GM12875 (cell line): ENCODE data around the gene KCNJ5.

ENCODE experiments used
- H3K4me3 ChIP-seq: one replicate; pipeline ENCODE4 v1.5.1; 2011; ENCODE audit warnings: low read depth, low read length, control low read depth
- CTCF ChIP-seq: IDR thresholded peaks from 2 replicates; pipeline ENCODE4 v1.5.1; 2011; ENCODE audit warnings: low read depth, mild to moderate bottlenecking, control low read depth, inconsistent platforms, low read length, moderate library complexity, borderline replicate concordance; ENCODE audit not compliant: insufficient read depth

The KCNJ5 gene

DNA sequence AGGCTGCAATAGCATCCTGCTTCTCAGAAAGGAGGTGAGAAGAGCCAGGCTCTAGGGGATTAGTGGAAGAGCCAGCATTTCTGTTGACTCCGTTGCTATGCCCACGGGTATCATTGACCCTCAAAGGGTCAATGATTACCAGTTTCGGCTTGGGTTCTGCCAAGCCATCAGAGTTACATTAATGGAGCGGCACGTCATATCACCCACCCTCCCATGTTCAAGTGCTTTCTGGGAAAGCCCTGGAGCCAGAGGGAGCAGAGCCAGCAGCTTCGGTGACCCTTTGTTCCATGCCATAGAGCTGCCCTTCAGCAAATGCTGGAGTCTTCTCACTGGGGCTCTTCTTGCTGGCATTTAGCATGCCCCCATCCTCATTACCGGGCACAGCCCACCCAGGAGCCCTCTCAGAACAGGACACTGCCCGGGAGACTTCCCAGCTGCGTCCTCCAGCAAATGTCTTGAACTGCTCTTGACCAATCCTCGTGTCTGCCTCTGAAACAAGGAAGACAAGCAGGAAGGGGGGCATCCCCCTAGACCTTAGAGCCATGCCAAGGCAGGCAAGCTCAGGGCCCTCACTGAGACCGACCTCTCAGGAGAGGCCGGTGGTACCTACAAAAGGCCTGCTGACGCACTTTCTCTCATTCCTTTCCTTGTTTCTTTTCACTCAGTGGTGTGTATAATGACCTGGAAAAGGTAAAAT lies 38.7 kb upstream of the KCNJ5 start:
- H3K4me3 ChIP-seq = no peak overlapping the region
- no peak for TF ChIP-seq CTCF

- H3K4me3 ChIP-seq = no peak overlapping the region
- TF ChIP-seq CTCF = no peak
Measured at GRCh38 chr11:128853559-128853958, 37.6 kb upstream of the KCNJ5 start.

- no peak for TF ChIP-seq CTCF
- H3K4me3 ChIP-seq = no peak overlapping the region
Measured at GRCh38 chr11:128854841-128855240, 36.3 kb upstream of the KCNJ5 start.

GRCh38 chr11:128856241-128856640 lies 34.9 kb upstream of the KCNJ5 start:
- H3K4me3 ChIP-seq = no peak overlapping the region
- no peak for TF ChIP-seq CTCF

- no peak for TF ChIP-seq CTCF
- H3K4me3 ChIP-seq = no peak overlapping the region
Measured at GRCh38 chr11:128857341-128857740, 33.8 kb upstream of the KCNJ5 start.

DNA sequence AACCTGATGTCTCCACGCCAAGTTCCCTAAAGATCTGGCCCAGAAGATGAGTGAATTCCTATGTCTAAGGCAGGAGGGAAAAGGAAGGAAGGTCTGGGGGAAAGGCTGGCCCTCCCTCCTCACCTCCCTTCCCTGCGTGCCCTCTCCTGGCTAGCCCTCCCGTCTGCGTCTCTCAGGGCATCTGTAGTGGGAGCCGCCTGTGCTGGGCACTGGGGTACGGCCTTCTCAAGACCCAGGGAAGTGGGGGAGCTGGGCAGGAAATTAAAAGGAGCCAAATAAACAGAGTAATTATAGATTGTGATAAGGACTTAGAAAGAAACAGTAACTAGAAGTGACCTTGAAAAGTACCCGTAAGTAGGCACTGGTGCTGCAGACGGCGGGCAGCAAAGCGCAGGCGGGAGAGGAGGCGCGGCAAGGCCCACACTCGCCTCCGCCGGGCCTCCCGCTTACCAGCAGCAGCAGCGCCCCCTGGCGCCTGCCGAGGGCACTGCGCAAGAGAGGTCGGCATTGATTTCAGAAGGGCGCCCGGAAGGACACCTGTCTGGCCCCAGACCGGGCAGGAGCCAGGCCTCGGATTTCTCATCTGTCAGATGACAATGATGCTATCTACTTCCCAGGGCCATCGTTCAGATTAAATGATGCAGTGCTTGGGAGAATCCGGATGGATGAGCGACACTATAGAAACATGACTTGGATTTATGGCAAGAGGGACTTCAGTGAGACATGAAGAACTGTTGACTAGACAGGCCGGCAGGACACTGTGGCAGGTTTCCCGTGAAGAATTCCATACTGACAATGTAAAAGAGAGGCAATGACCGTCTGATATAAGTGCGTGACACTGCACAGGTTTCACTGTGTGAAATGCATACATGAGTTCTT lies 31.4 kb upstream of the KCNJ5 start:
- no peak overlapping the region for H3K4me3 ChIP-seq

More for the DNA sequence above, 31.4 kb upstream of the KCNJ5 start:
- peak; percentile 99 for TF ChIP-seq CTCF
